Chondrocyte (in vitro differentiated cells): Measurements from ENCODE around the gene SIRT4. TPM values are rescaled to one million over a fixed set of nuclear protein-coding genes. Genes with fewer than 3 reads are reported as not detected.

Experiments used
- DNase-seq: peaks from one replicate; pipeline ENCODE4 v3.0.0; 2021; ENCODE audit warnings: mixed read lengths, low spot score
- H3K27ac Mint-ChIP-seq: one replicate; pipeline ENCODE4 v1.8.0; 2021; ENCODE audit warnings: mild to moderate bottlenecking, moderate library complexity, mixed read lengths; ENCODE audit not compliant: unreplicated experiment
- H3K27me3 Mint-ChIP-seq: 2 replicates; pipeline ENCODE4 v1.8.0; 2021; ENCODE audit warnings: low read depth, mixed read lengths
- H3K36me3 Mint-ChIP-seq: 2 replicates; pipeline ENCODE4 v1.8.0; 2021; ENCODE audit warnings: low read depth, mixed read lengths
- H3K4me1 Mint-ChIP-seq: 2 replicates; pipeline ENCODE4 v1.8.0; 2021; ENCODE audit warnings: low read depth, mild to moderate bottlenecking, mixed read lengths
- H3K4me3 Mint-ChIP-seq: one replicate; pipeline ENCODE4 v1.8.0; 2021; ENCODE audit warnings: mild to moderate bottlenecking, moderate library complexity, mixed read lengths; ENCODE audit not compliant: unreplicated experiment
- H3K9me3 Mint-ChIP-seq: 2 replicates; pipeline ENCODE4 v1.8.0; 2021; ENCODE audit warnings: low read depth, mixed read lengths
- CTCF ChIP-seq: fragments of 200-600 bp; sonication (generic); IDR thresholded peaks from 2 replicates; pipeline ENCODE4 v1.5.0; 2021; ENCODE audit warnings: antibody characterized with exemption, mild to moderate bottlenecking, moderate library complexity
- total RNA-seq: library from RNA; stranded (reverse); gene quantifications from 3 replicates; pipeline ENCODE4 v1.2.1, GENCODE V29; 2021

The SIRT4 gene
- total RNA-seq, 1 donor from 2014 or later: 2.4 TPM

- no peak overlapping the region for H3K27ac Mint-ChIP-seq
- no peak overlapping the region for H3K4me3 Mint-ChIP-seq
- H3K9me3 Mint-ChIP-seq: no peaks in the 10 kb centered on the region
- no peak for TF ChIP-seq CTCF
- peaks cover 8% of the 10 kb centered on the region for H3K4me1 Mint-ChIP-seq
- no peak for DNase-seq
- no peaks in the 10 kb centered on the region for H3K27me3 Mint-ChIP-seq
- H3K36me3 Mint-ChIP-seq: no peaks in the 10 kb centered on the region
Observed at GRCh38 chr12:120350576-120351350, 48.6 kb downstream of the SIRT4 start.

GRCh38 chr12:120352117-120352516 lies 50.0 kb downstream of the SIRT4 start:
- no peaks in the 10 kb centered on the region for H3K9me3 Mint-ChIP-seq
- no peak for DNase-seq
- no peak overlapping the region for H3K4me3 Mint-ChIP-seq
- no peak for TF ChIP-seq CTCF
- no peaks in the 10 kb centered on the region for H3K36me3 Mint-ChIP-seq
- peaks cover 17% of the 10 kb centered on the region for H3K4me1 Mint-ChIP-seq
- no peaks in the 10 kb centered on the region for H3K27me3 Mint-ChIP-seq
- no peak overlapping the region for H3K27ac Mint-ChIP-seq

GRCh38 chr12:120353136-120353535 lies 51.0 kb downstream of the SIRT4 start:
- Mint-ChIP-seq H3K9me3 (no peaks in the 10 kb centered on the region), H3K4me3 (no peak overlapping the region), H3K27me3 (no peaks in the 10 kb centered on the region), H3K36me3 (no peaks in the 10 kb centered on the region), H3K4me1 (peaks cover 17% of the 10 kb centered on the region), H3K27ac (no peak overlapping the region)
- DNase-seq: no peak
- no peak for TF ChIP-seq CTCF

- H3K9me3 Mint-ChIP-seq: no peaks in the 10 kb centered on the region
- TF ChIP-seq CTCF: no peak
- no peaks in the 10 kb centered on the region for H3K27me3 Mint-ChIP-seq
- H3K27ac Mint-ChIP-seq: no peak overlapping the region
- H3K36me3 Mint-ChIP-seq: no peaks in the 10 kb centered on the region
- H3K4me1 Mint-ChIP-seq: peaks cover 17% of the 10 kb centered on the region
- H3K4me3 Mint-ChIP-seq: no peak overlapping the region
- no peak for DNase-seq
Observed at GRCh38 chr12:120353556-120354317, 51.6 kb downstream of the SIRT4 start.

- Mint-ChIP-seq H3K36me3 (no peaks in the 10 kb centered on the region), H3K4me1 (peaks cover 10% of the 10 kb centered on the region), H3K9me3 (no peaks in the 10 kb centered on the region), H3K27ac (peak overlapping the region; percentile 71), H3K4me3 (peak overlapping the region; percentile 39), H3K27me3 (no peaks in the 10 kb centered on the region)
- peak; percentile 97 for TF ChIP-seq CTCF
- no peak for DNase-seq
Observed at GRCh38 chr12:120356567-120357030, 54.5 kb downstream of the SIRT4 start.
